NCI-H226 (cell line): ENCODE results near the gene GCSAM.
A peak's percentile ranks its signal among the peaks of the same experiment; 100 is the strongest.

ENCODE experiments used
- DNase-seq: peaks from one replicate; pipeline ENCODE4 v3.0.0-alpha.2; 2015

The GCSAM gene

GRCh38 chr3:112128843-112129727, 4.0 kb downstream of the GCSAM start:
- DNase-seq: peak; percentile 96

DNA sequence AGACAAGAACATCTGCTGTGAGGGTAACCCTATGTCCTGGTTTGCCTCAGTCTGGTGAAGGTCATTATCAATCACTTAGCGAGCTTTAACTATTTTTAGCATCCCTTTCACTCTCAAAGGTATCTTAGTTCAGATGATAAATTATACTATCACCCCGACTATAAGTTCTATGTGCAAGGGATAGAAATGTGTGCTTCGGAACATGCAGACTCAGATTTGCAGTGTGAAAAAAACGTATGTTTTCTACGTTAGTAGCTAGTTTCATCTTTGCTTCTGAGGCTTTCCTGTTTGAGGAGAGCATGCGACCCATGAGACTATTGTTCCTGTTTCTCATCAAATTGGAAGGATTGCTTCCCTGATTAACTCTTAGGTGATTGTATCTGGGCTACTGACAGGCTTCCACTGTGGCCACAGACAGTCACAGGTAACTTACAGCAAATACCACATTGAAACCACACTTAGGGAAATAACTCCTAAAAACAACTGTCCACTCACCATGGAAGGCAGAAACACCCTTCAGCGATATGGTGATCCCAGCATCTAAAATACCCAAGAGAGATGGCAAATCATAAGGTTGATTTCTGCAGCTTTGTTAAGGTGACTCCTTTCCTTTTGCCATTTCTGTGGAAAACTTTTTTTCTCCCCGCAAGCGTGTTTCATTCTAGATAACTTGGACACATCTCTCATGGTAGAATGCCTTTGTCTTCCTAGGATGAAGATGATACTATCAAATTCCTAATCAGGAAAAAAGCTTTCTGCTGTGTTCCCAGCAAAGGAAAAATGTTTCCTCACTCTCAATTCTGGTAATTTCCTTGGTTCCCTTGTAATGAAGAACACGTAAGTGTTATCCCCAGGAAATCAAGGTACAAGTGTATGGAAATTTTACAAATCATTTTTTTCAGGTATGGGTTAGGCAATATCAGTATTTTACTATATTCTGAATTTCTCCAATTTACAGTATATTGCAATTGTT, 5.2 kb downstream of the GCSAM start:
- no peak for DNase-seq

DNA sequence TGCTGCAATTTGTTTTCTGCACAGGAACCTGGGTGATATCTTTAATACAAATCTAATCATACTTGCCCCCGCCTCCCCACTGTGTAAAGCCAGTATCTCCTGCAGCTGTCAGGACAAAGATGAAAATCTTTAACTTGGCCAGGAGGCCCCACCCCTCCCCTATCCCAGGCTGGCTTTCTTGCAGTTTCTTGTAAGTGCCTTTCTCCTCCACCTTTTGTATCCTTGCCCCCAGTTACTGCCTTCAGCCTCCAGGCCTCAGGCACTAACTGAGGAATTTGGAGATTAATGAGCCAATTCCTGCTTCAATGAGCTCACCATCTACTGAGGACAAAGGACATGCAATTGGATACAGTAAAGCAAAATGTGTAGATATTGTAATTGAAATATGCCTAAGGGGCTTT, 6.5 kb downstream of the GCSAM start:
- peak; percentile 71 for DNase-seq

DNA sequence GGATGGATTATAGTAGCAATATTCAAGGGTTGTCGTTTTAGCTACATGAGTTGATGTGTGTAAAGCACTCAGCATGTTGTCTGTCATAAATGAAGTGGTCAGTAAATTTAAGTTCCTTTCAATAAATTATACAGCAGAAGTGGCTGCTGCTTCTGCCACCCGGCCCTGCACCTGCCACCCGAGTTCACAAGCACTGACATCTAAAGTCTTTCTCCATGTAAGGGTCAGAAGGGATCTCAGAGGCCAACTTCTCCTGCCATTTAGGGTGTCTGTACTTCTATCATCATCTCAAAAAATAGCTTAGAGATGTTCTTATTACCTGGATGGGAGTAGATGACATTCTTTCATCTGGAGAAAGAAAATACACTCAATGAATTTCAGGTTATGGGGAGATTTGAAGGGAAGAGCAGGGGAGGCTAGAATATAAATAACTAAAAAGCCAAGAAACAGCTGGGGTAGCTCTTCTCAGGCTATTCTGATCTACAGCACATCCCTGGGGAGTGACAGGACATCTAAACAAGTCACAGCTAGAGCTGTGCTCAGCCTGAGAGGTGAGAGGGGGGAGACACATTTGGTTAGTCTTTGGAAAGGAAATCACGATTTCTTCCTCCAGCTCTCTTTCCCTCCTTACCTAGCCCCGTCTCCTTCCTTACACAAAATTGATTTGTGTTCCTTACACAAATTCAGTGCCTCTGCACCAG, 8.0 kb downstream of the GCSAM start:
- no peak for DNase-seq

GRCh38 chr3:112123548-112123947, 9.5 kb downstream of the GCSAM start:
- no peak for DNase-seq

DNA sequence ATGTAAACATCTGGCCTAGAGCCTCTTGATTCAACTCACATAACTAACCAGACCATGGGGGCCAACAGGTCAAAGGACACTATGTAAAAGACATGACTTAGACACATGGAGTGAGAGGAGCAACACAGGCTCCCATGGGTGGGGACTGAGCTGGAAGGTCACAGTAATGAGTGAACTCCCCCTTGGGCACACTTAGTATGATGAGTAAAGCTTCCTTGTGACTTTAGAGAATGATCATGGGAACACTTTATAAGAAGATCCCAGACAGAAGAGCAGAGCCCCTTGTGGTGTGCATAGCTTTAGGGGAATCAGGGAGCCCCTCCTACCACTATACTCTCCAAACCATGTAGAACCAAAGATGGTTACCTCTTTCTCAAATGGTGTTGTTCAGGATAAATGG, 10.2 kb downstream of the GCSAM start:
- DNase-seq: no peak

GRCh38 chr3:112121577-112122547, 11.2 kb downstream of the GCSAM start:
- DNase-seq: no peak

GRCh38 chr3:112119962-112120836, 12.8 kb downstream of the GCSAM start:
- DNase-seq: no peak

GRCh38 chr3:112117841-112118571, 15.0 kb downstream of the GCSAM start:
- no peak for DNase-seq

- DNase-seq: no peak
Observed at GRCh38 chr3:112117415-112117814, 15.6 kb downstream of the GCSAM start.

DNA sequence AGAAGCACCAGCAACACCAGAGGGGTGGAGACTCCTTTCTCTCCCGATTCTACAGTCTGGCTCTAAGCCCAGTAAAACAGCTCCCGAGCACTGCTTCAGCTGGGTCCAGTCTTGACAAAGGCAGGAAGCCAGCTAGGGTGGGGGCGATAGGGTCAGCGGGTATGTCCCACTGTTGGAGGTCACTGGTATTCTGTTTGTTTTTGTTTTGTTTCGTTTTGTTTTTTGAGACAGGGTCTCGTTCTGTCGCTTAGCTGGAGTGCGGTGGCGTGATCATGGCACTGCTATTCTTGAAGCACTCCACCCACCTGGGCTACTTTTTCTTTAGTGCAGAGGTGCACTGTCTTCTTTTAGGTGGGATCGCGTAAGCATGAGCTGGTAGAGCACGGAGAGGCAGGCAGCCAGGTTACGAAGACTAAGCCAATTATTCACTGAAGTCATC, 16.3 kb downstream of the GCSAM start:
- no peak for DNase-seq

- no peak for DNase-seq
Observed at GRCh38 chr3:112115806-112116383, 17.2 kb downstream of the GCSAM start.

GRCh38 chr3:112115161-112115739, 17.8 kb downstream of the GCSAM start:
- no peak for DNase-seq

- no peak for DNase-seq
Observed at GRCh38 chr3:112114576-112115160, 18.4 kb downstream of the GCSAM start.

- DNase-seq: peak; percentile 49
Observed at GRCh38 chr3:112111785-112112402, 21.2 kb downstream of the GCSAM start.

GRCh38 chr3:112109322-112109721, 23.7 kb downstream of the GCSAM start:
- no peak for DNase-seq

- no peak for DNase-seq
Observed at GRCh38 chr3:112104774-112105173, 28.3 kb downstream of the GCSAM start.

GRCh38 chr3:112101916-112102315, 31.1 kb downstream of the GCSAM start:
- peak; percentile 84 for DNase-seq
